ENCODE data around the gene GAA.

The GAA gene
- total RNA-seq: 26.9 to 55.3 (median 41.5) reads per million in 4 experiments

DNA sequence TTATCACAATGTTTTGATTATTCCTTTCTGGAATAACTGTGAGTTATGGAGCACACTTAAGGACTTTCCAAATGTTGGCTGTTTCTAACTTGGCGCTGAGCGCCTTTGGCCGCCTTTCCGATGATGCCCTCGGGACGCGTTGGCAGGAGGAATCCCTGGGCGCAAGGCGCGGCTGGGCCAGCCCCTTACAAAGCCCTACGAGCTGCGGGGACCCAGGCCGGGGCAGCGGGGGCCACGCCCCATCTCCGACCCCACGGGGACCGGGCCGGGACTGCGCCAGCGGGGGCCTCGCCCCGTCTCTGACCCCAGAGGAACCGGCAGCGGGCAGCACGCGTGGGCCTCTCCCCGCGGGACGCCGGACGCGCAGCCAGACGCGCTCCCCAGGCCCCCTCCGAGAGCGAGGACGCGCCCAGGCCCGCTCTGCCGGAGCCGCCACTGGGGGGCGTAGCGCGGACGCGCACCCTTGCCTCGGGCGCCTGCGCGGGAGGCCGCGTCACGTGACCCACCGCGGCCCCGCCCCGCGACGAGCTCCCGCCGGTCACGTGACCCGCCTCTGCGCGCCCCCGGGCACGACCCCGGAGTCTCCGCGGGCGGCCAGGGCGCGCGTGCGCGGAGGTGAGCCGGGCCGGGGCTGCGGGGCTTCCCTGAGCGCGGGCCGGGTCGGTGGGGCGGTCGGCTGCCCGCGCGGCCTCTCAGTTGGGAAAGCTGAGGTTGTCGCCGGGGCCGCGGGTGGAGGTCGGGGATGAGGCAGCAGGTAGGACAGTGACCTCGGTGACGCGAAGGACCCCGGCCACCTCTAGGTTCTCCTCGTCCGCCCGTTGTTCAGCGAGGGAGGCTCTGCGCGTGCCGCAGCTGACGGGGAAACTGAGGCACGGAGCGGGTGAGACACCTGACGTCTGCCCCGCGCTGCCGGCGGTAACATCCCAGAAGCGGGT, at the start of gene GAA:
TSS of gene GAA (plus strand) at position 571 of the 935 bp plus-strand sequence. CDS start 3,006 bp downstream, outside the sequence.
- peak; percentile 87 for DNase-seq

DNA sequence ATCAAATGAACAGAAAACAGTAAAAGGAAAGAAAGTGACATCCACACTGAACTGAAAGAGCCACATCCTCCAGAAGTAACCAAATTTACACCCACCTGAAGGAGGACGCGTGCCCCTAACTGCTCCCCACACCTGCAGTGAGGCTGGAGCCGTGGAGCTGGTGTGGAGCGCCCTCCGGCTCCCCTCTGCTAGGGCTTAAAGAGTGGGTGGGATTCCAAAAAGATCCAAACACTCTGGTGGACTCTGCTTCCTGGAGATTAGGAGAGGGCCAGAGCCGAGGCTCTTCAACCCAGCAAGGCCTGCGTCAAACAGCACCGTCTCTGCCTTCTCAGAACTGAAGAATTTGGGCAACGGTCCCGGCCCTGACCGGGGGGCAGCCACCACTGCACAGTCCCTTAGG, 49.7 kb upstream of the GAA start:
- DNase-seq: no peak

DNA sequence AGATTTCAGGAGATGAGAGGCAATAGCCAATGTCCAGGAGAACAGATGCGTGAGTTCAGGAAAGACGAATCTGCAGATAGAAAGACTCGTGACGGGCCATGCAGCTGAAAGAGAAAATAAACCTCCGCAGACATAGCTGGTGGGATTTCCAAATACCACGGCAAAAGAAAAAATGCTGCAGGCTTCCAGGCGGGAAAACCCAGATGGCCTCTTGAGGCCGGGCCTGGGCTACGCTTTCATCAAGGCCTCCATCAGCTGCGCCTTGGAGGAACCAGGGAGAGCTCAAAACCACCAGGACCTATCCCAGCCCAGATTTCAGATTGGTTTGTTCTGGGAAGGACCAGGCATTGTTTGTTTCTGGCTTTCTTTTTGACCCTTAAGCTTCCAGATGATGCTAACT, 48.3 kb upstream of the GAA start:
- DNase-seq: no peak

DNA sequence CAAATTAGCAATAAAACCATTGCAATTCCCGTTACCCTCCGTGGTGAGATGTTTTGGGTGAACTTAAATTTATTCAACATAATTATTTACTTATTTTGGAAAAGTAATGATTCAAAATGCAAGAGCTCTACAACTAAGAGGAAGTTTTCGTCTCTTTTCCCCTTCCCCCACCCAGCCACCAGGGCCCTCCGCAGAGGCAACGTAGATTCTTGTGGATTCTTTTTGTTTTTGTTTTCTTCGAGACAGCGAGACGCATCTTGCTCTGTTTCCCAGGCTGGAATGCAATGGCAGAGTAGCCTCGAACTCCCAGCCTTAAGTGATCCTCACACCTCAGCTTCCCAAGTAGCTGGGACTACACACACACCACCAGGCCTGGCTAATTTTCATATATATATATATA, 45.8 kb upstream of the GAA start:
- DNase-seq: no peak

DNA sequence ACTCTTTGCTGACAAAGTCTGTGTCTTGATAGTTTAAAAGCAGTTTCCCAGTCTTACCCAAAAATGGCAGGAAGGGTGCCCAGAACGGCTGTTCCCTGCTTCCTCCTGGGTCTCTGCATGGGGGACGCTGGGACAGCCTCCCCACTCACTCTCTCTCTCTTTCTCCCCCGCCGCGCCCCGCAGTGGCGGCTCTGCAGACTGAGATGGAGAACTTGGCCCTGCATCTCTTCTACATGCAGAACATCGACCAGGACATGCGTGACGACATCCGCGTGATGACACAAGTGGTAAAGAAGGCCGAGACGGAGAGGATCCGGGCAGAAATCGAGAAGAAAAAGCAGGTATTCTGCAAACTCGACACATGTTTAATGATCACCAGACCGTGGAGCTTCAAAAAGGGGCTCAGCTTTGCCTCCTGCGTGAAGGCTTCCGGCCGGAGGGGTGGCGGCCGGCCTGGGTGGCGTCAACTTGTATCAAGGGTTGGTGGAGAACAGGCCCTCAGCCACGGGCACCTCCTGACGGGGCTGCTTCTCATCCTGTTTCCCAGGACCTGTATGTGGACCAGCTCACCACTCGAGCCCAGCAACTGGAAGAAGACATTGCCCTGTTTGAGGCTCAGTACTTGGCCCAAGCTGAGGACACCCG, 42.9 kb upstream of the GAA start:
- no peak for DNase-seq

DNA sequence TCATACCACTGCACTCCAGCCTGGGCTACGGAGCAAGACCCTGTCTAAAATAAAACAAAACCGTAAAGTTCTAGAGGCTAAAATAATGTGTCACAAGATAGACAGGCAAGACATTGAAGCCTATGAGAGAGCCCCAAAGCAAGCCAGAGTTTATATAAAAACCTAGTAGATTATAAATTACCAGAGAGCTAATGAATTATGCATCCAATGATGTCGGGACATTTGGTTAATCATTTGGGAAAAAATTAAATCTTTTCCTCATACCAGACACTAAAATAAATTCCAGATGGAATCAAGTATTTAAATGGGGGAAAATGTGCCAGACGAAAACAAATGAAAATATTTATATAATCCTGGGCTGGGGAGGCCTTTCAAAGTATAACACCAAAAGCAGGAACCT, 40.7 kb upstream of the GAA start:
- DNase-seq: no peak

DNA sequence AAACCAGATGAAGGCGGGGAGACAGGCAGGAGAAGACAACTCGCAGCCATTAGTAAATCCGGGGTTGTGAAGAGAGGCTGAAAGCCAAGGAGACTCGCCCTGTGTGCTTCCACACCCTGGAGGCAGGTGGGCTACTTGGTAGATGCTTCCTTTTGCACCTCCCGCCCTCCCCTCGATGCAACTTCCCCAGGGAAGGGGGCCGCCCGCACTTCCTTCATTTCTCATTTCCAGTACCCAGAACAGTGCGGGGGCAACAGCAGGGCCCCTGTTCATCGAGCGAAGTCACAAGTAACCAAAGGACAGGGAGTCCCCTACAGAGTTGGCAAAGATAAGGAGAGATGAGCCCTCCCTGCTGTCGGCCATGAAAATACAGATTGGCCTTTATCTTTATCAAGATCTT, 40.0 kb upstream of the GAA start:
- no peak for DNase-seq

DNA sequence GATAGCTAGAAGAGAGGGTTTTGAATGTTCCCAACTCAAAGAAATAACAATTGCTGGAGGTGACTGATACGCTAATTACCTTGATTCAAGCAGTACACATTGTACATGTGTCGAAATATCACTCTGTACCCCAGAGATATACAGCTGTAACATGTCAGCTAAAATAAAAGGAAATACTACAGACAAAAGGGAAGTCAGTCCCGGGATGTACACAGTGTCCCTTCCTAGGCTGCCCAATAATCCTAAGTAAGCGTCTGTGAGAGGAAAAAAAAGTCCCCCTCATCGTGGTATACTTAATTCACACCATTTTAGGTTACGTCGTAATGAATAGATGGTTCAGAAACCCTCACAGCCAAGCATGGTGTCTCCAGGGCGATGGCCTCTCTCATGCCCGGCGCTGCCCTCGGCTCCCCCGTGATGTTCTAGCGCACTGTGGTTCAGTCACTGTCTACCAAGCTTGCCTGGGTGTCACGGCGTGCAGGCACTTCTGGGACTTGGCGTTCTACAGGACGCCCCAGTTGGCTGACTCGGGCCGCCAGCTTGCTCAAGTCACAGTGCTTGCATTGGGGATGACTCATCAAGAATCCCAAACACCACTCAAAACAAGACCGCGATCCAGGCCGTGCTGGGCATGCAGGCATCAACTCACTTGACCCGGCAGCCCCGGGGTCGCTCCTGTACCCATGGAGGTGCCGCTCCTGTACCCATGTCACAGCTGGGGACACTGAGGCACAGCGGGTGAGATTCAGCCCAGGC, 37.4 kb upstream of the GAA start:
- DNase-seq: no peak

DNA sequence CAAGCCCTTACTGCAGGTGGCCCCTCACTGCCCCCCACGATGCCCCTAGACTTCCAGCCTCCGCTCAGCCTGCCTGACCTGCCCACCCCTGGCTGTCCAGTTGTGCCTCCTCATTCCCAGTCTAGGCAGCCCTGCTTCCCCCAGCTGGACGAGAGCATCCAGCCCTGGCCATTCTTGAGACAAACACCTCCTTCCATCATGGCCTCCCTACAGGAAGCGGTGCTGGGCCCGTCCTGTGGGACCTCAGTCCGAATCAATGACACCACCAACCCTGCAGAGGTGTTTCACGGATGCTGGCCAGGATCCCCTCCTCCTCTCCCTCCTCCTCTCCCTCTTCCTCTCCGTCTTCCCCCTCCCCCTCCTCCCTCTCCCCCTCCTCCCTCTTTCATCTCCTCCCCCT, 36.7 kb upstream of the GAA start:
- no peak for DNase-seq

DNA sequence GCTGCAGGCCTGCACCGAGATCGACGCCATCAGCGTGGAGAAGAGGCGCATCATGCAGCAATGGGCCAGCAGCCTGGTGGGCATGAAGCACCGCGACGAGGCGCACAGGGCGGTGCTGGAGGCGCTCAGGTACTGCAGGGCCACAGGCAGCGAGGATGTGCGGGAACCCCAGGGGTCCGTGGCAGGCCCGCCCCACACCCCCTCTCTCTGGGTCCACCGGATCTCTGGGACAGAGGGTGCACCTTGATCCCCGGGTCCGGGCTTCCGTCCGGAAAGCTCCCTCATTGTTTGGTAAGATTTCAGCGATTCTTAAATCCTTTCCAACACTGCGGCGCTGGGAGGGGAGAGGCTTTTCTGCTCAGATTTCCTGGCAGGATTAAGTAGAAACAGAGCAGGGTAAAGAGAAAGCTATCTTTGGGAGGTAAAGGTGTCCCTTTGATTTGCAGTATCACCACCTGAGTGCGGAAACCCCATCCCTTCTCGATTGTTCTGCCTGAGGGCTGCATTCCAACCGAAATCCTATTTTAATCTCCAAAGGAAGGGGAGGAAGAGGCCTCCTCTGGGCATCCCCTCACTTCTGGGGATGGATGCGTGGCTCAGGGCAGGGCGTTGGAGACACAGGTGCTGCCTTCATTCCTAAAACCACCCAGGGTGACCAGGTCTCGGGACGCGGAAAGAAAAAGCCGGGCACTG, 35.8 kb upstream of the GAA start:
- DNase-seq: no peak

DNA sequence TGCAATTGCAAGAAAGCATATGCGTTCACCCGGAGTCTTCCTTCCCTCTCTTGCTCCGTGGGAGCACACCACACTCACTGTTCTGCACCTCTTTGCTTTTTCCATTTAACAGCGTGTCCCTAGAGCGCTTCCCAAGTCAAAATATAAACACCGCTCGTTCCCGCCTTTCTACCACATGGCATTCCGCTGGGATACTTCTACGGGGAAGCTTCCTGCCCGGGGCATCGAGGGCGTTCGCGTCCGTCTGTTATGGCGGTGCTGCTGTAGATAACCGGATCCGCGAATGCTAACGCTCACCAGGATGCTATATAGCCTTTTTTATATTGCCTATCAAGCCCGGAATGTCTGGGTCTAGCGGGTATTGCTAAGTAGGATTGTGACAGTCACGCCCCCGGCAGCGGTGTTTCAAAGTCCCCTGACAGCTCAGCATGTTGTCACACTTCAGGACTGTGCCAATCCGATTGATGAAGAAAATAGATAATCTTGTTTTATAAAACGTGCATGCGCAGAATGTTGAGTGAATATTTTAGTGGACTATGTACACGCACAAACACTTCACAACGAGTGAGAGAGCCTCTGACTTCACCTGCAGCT, 33.9 kb upstream of the GAA start:
- DNase-seq: no peak

DNA sequence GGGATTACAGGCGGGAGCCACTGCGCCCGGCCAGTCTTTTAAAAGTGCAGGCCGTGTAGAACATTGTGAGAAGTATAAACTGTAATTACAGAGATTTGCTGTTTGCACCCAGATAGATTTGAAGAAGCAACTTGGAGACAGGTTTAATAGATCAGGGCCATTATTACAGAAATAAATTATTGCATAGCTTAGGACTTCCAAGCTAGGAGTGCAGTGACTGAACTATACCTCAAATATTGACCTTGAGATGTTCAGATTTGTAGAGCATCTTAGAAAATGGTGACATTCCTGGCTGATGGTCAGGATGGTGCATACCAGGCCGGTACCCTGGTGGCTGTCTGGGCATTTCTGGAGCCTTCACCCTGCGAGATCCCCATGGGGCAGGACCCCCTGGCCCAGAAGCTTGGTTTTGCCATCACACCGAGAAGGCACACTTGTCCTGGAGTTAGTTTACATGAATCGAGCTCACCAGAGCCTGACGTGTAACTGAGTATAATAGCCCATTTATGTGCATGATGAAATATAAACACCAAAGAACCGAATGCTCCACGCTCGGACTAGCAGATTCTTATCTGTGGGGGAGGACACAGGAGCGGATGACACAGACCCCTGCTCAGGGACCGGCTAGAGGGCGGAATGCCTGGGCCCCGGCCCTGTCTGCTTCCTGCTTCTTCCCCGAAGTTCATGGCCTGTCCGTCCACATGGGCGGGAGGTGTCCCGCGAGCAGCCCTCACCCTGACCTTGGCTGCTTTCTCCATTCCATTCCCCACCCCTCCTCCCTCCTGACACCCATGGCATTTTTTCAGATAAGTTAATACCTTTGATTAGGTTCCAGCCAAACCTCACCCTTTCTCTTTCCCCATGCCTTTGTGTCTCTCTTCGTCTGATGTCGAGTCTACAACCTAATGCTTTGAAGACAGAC, 32.8 kb upstream of the GAA start:
- no peak for DNase-seq

DNA sequence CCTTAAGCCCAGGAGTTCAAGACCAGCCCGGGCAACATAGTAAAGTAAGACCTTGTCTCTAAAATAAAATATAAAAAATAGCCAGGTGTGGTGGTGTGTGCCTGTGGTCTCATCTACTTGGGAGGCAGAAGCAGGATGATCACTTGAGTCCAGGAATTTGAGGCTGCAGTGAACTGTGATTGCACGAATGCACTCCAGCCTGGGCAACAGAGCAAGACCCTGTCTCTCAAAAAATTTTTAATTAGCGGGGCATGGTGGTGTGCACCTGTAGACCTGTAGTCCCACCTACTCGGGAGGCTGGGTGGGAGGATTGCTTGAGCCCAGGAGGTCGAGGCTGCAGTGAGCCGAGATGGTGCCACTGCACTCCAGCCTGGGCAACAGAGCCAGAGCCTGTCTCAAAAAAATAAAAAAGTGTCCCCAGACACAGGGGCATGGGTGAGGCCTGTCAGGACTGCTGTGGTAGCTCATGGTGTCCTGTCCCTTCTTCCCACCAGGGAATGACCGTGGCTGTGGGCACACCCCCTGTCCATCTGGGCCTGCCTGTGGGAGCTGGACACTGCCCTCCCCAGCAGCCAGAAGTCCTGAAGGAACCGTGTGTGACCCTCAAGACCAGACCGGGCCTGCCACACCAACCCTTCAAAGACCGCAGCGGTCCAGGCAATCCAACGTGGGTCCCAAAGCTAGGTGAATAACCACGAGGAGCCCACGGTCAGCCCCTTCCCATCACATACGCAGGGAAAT, 30.8 kb upstream of the GAA start:
- DNase-seq: no peak

DNA sequence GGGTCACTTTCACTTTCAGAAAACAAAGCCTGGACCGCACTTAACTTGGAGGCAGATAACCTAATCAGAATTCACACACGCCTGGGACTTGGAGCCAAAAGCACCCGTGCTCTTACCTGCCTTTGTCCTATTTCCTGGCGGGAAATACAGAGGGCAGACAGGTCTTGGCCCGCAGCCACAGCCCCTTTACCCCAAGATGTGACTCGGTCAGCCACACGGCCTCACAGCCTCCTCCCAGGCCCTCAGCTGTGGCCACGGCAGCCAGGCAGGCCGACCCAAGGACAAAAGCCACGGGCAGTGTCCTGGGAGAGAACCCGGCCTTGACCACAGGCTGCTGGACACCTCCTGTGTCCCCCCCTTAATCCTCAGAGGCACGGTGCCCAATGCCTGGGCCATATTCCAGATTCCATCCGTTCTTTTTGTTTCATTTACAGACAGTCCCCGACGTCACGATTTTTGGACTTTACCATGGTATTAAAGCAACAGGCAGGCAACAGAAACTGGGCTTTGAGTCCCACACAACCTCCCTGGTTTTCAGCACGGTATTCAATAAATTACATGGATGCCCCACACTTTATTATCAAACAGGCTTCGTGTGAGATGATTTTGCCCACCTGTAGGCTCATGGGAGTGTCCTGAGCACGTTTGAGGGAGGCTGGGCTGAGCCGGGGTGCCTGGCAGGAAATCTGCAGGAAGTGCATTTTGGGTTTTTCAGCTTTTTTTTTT, 30.1 kb upstream of the GAA start:
- DNase-seq: no peak

DNA sequence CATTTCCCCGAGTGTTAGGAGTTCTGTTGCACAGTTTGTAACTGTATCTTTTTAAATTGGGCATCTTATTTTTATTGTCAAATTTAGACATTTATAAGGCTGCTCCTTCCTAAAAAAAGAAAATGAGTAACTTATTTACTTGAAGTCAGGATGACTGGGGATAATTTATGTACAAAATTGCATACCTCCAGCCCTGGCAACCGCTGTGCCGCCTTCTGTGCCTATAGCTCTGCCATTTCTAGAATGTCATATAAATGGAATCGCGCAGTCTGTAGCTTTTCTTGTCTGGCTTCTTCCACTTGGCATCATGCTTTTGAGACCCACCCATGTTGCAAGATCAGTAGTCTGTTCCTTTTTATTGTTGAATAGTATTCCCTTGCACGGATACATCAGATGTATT, 29.0 kb upstream of the GAA start:
- no peak for DNase-seq

DNA sequence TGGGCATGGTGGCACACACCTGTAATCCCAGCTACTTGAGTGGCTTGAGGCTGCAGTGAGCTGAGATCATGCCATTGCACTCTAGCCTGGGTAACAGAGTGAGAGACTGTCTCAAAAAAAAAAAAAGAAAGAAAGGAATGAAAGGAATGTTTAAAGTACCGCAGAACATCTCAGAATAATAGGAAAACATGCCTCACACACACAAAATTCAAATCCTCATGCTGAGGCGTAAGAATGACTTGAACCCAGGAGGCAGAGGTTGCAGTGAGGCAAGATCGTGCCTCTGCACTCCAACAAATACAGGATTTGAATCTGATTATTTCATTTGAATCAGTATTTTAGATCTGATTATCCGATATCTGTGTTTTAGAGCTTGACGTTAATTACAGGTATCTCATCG, 21.3 kb upstream of the GAA start:
- no peak for DNase-seq

DNA sequence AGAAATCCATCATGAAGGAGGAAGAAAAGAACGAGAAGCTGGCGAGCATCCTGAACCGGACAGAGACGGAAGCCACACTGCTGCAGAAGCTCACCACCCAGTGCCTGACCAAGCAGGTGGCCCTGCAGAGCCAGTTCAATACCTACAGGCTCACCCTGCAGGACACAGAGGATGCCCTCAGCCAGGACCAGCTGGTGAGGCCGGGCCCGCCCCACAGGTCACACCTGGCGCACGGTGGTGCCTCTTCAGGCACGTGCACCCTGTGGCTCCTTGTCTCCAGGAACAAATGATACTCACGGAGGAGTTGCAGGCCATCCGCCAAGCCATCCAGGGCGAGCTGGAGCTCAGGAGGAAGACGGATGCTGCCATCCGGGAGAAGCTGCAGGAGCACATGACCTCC, 19.8 kb upstream of the GAA start:
- no peak for DNase-seq

DNA sequence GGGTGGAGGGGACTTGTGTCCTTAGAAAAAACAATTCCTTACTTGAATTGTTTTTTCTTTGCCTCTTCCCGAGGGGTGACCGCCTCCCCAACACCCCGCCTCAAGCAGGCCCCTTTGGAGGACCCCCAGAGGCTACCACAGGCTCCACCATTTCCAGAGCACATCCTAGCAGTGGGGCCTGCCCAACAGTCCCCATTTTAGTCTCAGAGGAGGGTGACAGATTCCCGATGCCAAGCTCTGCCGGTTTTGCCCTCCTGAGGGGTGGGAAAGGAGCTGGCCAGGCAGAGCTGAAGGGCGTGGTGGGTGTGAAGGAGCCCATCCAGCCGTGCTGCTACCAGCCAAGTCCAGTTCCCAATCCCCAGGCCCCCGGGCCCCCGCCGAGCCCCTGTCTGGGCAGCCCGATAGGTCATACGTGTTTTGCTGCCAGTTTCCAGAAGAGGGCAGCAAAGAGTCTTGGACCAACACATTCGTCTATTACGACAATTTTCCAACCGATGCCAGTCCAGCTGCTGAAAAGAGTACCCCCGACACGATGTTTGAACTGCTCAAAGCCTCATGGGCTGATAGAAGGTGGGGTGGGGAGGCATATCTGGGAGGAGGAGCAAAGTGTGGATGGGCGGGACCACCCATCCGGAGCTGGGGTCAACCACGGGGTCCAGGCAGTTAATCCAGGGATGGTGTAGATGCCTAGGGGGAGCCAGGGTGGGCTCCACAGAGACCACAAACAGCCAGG, 18.8 kb upstream of the GAA start:
- DNase-seq: peak; percentile 34

DNA sequence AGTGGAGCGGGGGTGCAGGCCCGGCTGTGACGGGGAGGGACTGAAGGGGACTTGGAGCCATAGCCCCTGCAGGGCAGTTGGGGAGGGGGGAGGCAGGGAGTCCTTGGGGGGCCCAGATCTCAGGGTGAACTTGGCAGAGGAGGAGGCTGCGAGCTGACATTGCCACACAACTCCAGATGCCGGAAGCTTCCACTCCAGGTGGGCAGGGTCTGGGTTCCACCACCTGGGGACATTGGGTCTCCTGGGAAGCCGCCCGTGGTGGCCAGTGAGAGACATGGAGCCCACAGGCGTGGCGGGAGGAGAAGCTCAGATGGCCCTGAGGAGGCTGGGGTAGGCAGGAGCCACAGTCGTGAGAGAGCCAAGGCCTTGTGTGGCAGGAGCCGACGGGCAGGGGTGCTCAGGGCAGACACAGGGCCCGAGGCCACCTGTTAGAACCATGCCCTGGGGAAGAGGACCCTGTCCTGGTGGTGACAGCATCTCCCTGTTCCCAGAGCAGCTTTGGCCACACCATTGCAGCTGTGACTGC, 18.2 kb upstream of the GAA start:
- no peak for DNase-seq

Measured in effector CD8-positive, alpha-beta T cell (primary cell).